Activated CD8-positive, alpha-beta T cell treated with anti-CD3 and anti-CD28 coated beads for 36 hours (primary cell): ENCODE results near the gene B9D1. TPM values are rescaled to one million over a fixed set of nuclear protein-coding genes. Genes with fewer than 3 reads are reported as not detected.
"Not testable (repeated sequence)": the region's sequence is repeated elsewhere in the genome, so short reads cannot be mapped to it uniquely, and the experiment has no call there.

Source experiments
- ATAC-seq: fragments of 200-7000 bp; cut with Tn5 transposase; one replicate; pipeline ENCODE4 v1.10.0; 2021; ENCODE audit warnings: mild to moderate bottlenecking, moderate library complexity
- CTCF ChIA-PET: fragments of 350-600 bp; sonication (Branson Sonifier 250); formaldehyde crosslinking; loops from one replicate; lab custom pipeline; 2021; ENCODE audit warnings: antibody characterized with exemption; lab: Charles Lee
- POLR2A ChIA-PET: fragments of 350-600 bp; sonication (Branson Sonifier 250); formaldehyde crosslinking; loops from one replicate; lab custom pipeline; 2021; ENCODE audit warnings: antibody characterized with exemption; lab: Charles Lee
- DNase-seq: peaks from one replicate; pipeline ENCODE4 v3.0.0-alpha.2; 2020
- H3K27ac Mint-ChIP-seq: one replicate; pipeline ENCODE4 v1.8.0; 2021; ENCODE audit warnings: mild to moderate bottlenecking, mixed read lengths
- H3K27me3 Mint-ChIP-seq: one replicate; pipeline ENCODE4 v1.8.0; 2021; ENCODE audit warnings: mixed read lengths
- H3K36me3 Mint-ChIP-seq: one replicate; pipeline ENCODE4 v1.8.0; 2021; ENCODE audit warnings: low read depth, mixed read lengths
- H3K4me1 Mint-ChIP-seq: one replicate; pipeline ENCODE4 v1.8.0; 2021; ENCODE audit warnings: low read depth, mixed read lengths
- H3K4me3 Mint-ChIP-seq: one replicate; pipeline ENCODE4 v1.8.0; 2021; ENCODE audit warnings: mild to moderate bottlenecking, moderate library complexity, mixed read lengths
- H3K9me3 Mint-ChIP-seq: one replicate; pipeline ENCODE4 v1.8.0; 2021; ENCODE audit warnings: mixed read lengths
- CTCF ChIP-seq: fragments of 200-600 bp; IDR thresholded peaks from one replicate; pipeline ENCODE4 v1.8.0; 2022; ENCODE audit warnings: antibody characterized with exemption, mild to moderate bottlenecking
- intact Hi-C: fragments of 100-400 bp; cut with micrococcal nuclease; formaldehyde crosslinking; loops from one replicate; pipeline ENCODE4 v1.10.0; 2022
- total RNA-seq, 2 experiments: library from RNA; stranded (reverse); gene quantifications; one replicate each; pipeline ENCODE4 v1.2.3, GENCODE V29; 2021

Gene B9D1
- total RNA-seq, 2 experiments from 2014 or later = 7.2 to 9.4 TPM

DNA sequence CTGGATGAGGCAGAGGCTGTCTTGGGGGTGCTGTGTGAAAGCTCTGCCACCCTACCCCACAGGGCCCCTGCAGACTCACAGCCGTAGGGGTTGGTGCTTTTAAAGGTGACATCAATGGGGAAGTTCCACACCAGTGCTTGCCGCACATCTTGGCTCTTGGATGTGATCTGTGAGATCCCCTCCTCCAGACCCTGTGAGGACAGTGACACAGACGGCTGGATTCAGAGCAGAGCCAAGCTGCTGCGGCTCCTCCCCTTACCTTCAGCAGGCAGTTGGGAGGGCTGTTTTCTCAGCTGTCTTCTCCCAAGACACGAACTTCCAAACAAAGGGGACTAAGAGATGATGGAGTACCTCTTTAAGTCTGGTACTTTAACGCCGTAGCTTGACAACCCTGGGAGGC, 4.8 kb downstream of the B9D1 start:
- DNase-seq = no peak
- CTCF ChIA-PET = no interaction called here

GRCh38 chr17:19357351-19357750, 5.2 kb downstream of the B9D1 start:
- Mint-ChIP-seq H3K27me3 (peaks cover 3% of the 10 kb centered on the region), H3K9me3 (no peaks in the 10 kb centered on the region), H3K4me1 (peaks cover 3% of the 10 kb centered on the region), H3K27ac (no peak overlapping the region), H3K4me3 (no peak overlapping the region), H3K36me3 (no peaks in the 10 kb centered on the region)
- no peak for DNase-seq
- ChIA-PET POLR2A (interaction anchor here (1.3 kb wide), 1 partner anchor 10 kb away, joined by 3 read pairs; no protein-coding TSS in a partner anchor), CTCF (no interaction called here)
- no peak for TF ChIP-seq CTCF
- no peak for ATAC-seq
- intact Hi-C loops = no loop called here

More for the DNA sequence above, 4.8 kb downstream of the B9D1 start:
- POLR2A ChIA-PET = interaction anchor here (0.9 to 1.3 kb wide), 2 partner anchors 10 to 89 kb away, joined by 3 read pairs; no protein-coding TSS in a partner anchor
- Mint-ChIP-seq H3K27me3 (peaks cover 3% of the 10 kb centered on the region), H3K4me3 (no peak overlapping the region), H3K9me3 (no peaks in the 10 kb centered on the region), H3K27ac (no peak overlapping the region), H3K36me3 (no peaks in the 10 kb centered on the region), H3K4me1 (peaks cover 3% of the 10 kb centered on the region)
- ATAC-seq = no peak
- intact Hi-C loops = no loop called here
- TF ChIP-seq CTCF = no peak

- DNase-seq (no peak), ATAC-seq (no peak)
- ChIA-PET POLR2A (interaction anchor here (0.9 kb wide), 1 partner anchor 10 kb away, joined by 3 read pairs; no protein-coding TSS in a partner anchor), CTCF (interaction anchor here (1.1 to 3.3 kb wide), 3 partner anchors 8 to 79 kb away, joined by 3 to 26 read pairs (median 11); partner anchors contain the start of gene B9D1)
- Mint-ChIP-seq H3K4me1 (no peaks in the 10 kb centered on the region), H3K36me3 (no peaks in the 10 kb centered on the region), H3K27ac (no peak overlapping the region), H3K9me3 (no peaks in the 10 kb centered on the region), H3K4me3 (no peak overlapping the region), H3K27me3 (peaks cover 3% of the 10 kb centered on the region)
- no peak for TF ChIP-seq CTCF
- intact Hi-C loops = no loop called here
Measured at GRCh38 chr17:19354748-19355147, 7.8 kb downstream of the B9D1 start.

GRCh38 chr17:19353401-19353800, 9.1 kb downstream of the B9D1 start:
- POLR2A ChIA-PET, H3K4me1 Mint-ChIP-seq: not testable (repeated sequence)

DNA sequence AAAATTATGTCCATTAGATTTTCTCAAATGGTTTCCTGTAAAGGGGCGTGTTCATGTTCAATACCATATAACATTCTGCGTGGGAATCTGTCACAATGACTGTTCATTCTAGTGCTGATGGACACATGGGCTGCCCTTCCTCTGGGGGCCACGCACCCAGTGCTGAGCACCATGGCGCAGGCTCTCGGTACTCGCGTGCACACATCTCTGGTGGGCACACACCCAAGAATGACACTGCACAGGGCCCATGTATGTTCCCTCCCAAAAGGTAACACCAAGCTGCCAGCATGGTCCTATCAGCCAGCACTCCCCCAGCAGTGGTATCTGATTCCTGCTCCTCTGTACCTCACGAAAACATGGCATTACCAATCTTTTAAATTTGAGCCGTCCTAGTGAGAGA, 13.7 kb downstream of the B9D1 start:
- Mint-ChIP-seq H3K27ac (no peak overlapping the region), H3K36me3 (no peaks in the 10 kb centered on the region), H3K9me3 (no peaks in the 10 kb centered on the region), H3K27me3 (peaks cover 3% of the 10 kb centered on the region), H3K4me3 (no peak overlapping the region), H3K4me1 (no peaks in the 10 kb centered on the region)
- ATAC-seq (no peak), DNase-seq (no peak)
- no peak for TF ChIP-seq CTCF
- ChIA-PET CTCF (no interaction called here), POLR2A (interaction anchor here (0.7 kb wide), 1 partner anchor 329 kb away, joined by 3 read pairs; no protein-coding TSS in a partner anchor)
- intact Hi-C loops = no loop called here

More at GRCh38 chr17:19353401-19353800, 9.1 kb downstream of the B9D1 start:
- H3K27ac Mint-ChIP-seq, intact Hi-C loops, H3K36me3 Mint-ChIP-seq, ATAC-seq, H3K27me3 Mint-ChIP-seq, DNase-seq, H3K4me3 Mint-ChIP-seq, H3K9me3 Mint-ChIP-seq: not testable (repeated sequence)
- CTCF ChIA-PET = interaction anchor here (1.4 to 3.3 kb wide), 3 partner anchors 9 to 94 kb away, joined by 5 to 26 read pairs (median 11); partner anchors contain the start of gene B9D1
